HepG2 (cell line): ENCODE measurements around the gene SERTAD3. TPM values are rescaled to one million over a fixed set of nuclear protein-coding genes. Genes with fewer than 3 reads are reported as not detected.

Experiments used
- ARID2 ChIP-seq: sonication (generic); formaldehyde crosslinking; IDR thresholded peaks from 2 replicates; pipeline ENCODE4 v1.8.1; 2022; ENCODE audit warnings: mild to moderate bottlenecking, missing genetic modification reagents, borderline replicate concordance
- ATRX ChIP-seq: sonication (generic); formaldehyde crosslinking; IDR thresholded peaks from 2 replicates; pipeline ENCODE4 v1.4.0; 2020; ENCODE audit warnings: missing genetic modification reagents, borderline replicate concordance
- FOXA1 ChIP-seq, 2 experiments: fragments of 450-650 bp in 1 of 2; sonication (generic) in 1 of 2; formaldehyde crosslinking in 1 of 2; IDR thresholded peaks; 2 replicates each; pipeline versions ENCODE4 v1.4.0 to v1.6.1; 2016 to 2020; ENCODE audit warnings: missing genetic modification reagents in 1 of 2
- FOXP4 ChIP-seq: sonication (generic); formaldehyde crosslinking; IDR thresholded peaks from 2 replicates; pipeline ENCODE4 v1.4.0; 2020; ENCODE audit warnings: missing genetic modification reagents
- HMGA1 ChIP-seq: sonication (generic); formaldehyde crosslinking; conservative IDR thresholded peaks from 2 replicates; pipeline ENCODE4 v1.4.0; 2020; ENCODE audit warnings: missing genetic modification reagents
- KDM2A ChIP-seq: sonication (generic); formaldehyde crosslinking; IDR thresholded peaks from 2 replicates; pipeline ENCODE4 v1.4.0; 2020; ENCODE audit warnings: low read depth, missing genetic modification reagents, borderline replicate concordance
- KDM5A ChIP-seq: fragments of 200-600 bp; sonication (generic); IDR thresholded peaks from 2 replicates; pipeline ENCODE4 v1.7.0; 2018; ENCODE audit warnings: antibody characterized with exemption, mild to moderate bottlenecking, low read length, borderline replicate concordance
- MEIS1 ChIP-seq: sonication (generic); formaldehyde crosslinking; IDR thresholded peaks from 2 replicates; pipeline ENCODE4 v1.9.0; 2021; ENCODE audit warnings: mild to moderate bottlenecking, missing genetic modification reagents, moderate library complexity, borderline replicate concordance
- NFE2L2 ChIP-seq: fragments of 150-350 bp; IDR thresholded peaks from 2 replicates; pipeline ENCODE4 v1.6.1; 2014; ENCODE audit warnings: low read length
- POLR2G ChIP-seq: fragments of 200-400 bp; formaldehyde crosslinking; IDR thresholded peaks from 2 replicates; pipeline ENCODE4 v1.6.1; 2018; ENCODE audit warnings: mild to moderate bottlenecking, low read depth, low read length, moderate library complexity
- PRMT3 ChIP-seq: sonication (generic); formaldehyde crosslinking; IDR thresholded peaks from 2 replicates; pipeline ENCODE4 v1.8.1; 2022; ENCODE audit warnings: low read depth, mild to moderate bottlenecking, moderate library complexity, missing genetic modification reagents, borderline replicate concordance
- PRPF4 ChIP-seq: fragments of 200-400 bp; formaldehyde crosslinking; IDR thresholded peaks from 2 replicates; pipeline ENCODE4 v1.6.1; 2016; ENCODE audit warnings: low read length, low read depth; ENCODE audit not compliant: poor library complexity, severe bottlenecking
- REXO4 ChIP-seq: sonication (generic); formaldehyde crosslinking; IDR thresholded peaks from 2 replicates; pipeline ENCODE4 v1.8.0; 2022; ENCODE audit warnings: missing genetic modification reagents, mild to moderate bottlenecking, borderline replicate concordance
- RFXANK ChIP-seq: IDR thresholded peaks from 2 replicates; pipeline ENCODE4 v1.6.1; 2016
- SKIL ChIP-seq: sonication (generic); formaldehyde crosslinking; IDR thresholded peaks from 2 replicates; pipeline ENCODE4 v1.8.0; 2022; ENCODE audit warnings: missing genetic modification reagents, mild to moderate bottlenecking, moderate library complexity, borderline replicate concordance
- SMAD1 ChIP-seq: sonication (generic); formaldehyde crosslinking; IDR thresholded peaks from 2 replicates; pipeline ENCODE4 v1.4.0; 2020; ENCODE audit warnings: missing genetic modification reagents, low read depth, mild to moderate bottlenecking, borderline replicate concordance
- XBP1 ChIP-seq: sonication (generic); formaldehyde crosslinking; IDR thresholded peaks from 2 replicates; pipeline ENCODE4 v1.5.0; 2020; ENCODE audit warnings: missing genetic modification reagents
- ZNF225 ChIP-seq: sonication (generic); formaldehyde crosslinking; IDR thresholded peaks from 2 replicates; pipeline ENCODE4 v1.4.0; 2020; ENCODE audit warnings: mild to moderate bottlenecking, missing genetic modification reagents
- ZNF280B ChIP-seq: sonication (generic); formaldehyde crosslinking; IDR thresholded peaks from 2 replicates; pipeline ENCODE4 v1.5.0; 2020; ENCODE audit warnings: missing genetic modification reagents, mild to moderate bottlenecking, borderline replicate concordance
- ZNF367 ChIP-seq: sonication (generic); formaldehyde crosslinking; IDR thresholded peaks from 2 replicates; pipeline ENCODE4 v1.4.0; 2020; ENCODE audit warnings: missing genetic modification reagents, borderline replicate concordance
- ZNF546 ChIP-seq: sonication (generic); formaldehyde crosslinking; conservative IDR thresholded peaks from 2 replicates; pipeline ENCODE4 v1.8.1; 2023; ENCODE audit warnings: mild to moderate bottlenecking, missing genetic modification reagents
- ZNF678 ChIP-seq: sonication (generic); formaldehyde crosslinking; IDR thresholded peaks from 2 replicates; pipeline ENCODE4 v1.4.0; 2020; ENCODE audit warnings: mild to moderate bottlenecking, missing genetic modification reagents
- ZNF703 ChIP-seq: sonication (generic); formaldehyde crosslinking; IDR thresholded peaks from 2 replicates; pipeline ENCODE4 v1.5.1; 2020; ENCODE audit warnings: missing genetic modification reagents, mild to moderate bottlenecking, moderate library complexity, borderline replicate concordance
- polyA plus RNA-seq, 8 experiments: library from polyadenylated mRNA; depleted of rRNA in 3 of 8; stranded (reverse) in 7 of 8; unstranded in 1 of 8; fragments of >200 nt; fragmentation: Illumina TruSeq in 4 of 8; extraction: Trizol in 4 of 8; gene quantifications; 2 replicates each; pipeline versions ENCODE4 v1.2.1 to v1.2.3, GENCODE V29; 2011 to 2016; ENCODE audit warnings: low read depth in 4 of 8, missing spikeins in 1 of 8, mixed read lengths in 1 of 8; ENCODE audit not compliant: insufficient read depth in 1 of 8
- total RNA-seq, 5 experiments: library from RNA; depleted of rRNA; stranded (reverse); fragments of >200 nt; fragmentation: Illumina TruSeq; extraction: Trizol; gene quantifications; 2 replicates each; pipeline ENCODE4 v1.2.3, GENCODE V29; 2016; ENCODE audit warnings: low read depth in 1 of 5

The SERTAD3 gene
- total and polyA plus RNA-seq, 2 of the 13 experiments (the other 11 are each of a cell fraction or from before 2014, with no cell fraction given): 9.6 to 16.9 TPM

DNA sequence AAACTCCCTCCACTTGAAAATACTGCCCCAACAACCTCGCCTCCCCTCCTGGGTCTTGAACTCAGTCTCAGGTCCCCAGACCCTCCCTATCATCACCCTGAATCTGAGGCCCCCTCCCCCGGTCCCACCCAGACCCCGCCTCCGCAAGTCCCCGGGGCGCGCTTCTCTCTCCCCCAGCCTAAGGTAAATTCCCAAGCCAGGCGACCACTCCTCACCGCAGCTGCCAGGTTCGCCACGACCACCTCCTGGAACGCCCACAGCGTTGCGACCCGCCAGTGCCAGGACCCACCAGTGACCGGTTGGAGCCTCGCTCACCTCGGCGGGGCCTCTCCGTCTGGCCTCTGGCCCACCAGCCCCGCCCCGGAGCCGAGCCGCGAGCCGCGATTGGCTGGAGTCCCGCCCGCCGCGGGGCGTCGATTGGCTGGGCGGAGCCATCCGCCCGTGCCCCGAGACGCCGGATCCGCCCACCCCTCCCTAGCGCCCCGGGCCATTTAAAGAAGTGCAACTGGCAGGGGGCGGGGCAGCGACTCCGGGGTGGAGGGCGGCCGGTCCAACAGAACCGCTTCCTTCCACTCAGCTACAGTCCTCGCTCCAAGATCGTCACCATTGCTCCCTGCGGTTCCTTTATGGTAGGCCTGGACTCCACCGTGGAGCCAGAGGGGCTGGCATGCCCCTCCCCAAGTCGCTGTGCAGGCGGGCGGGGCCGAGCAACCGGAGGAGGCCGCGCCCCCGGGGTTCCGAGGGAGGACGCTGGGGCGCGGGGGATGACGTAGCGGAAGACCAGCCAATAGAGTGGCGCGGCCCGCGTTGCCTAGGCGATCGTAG, at the start of gene SERTAD3 (continued):
- peak; percentile 97 for TF ChIP-seq ZNF367 (CRISPR knock-in tag)
- no peak for TF ChIP-seq ATRX (CRISPR knock-in tag)
- 0 out of 2 replicates have a peak, but pooled peaks have one; percentile 49 for TF ChIP-seq ZNF546 (CRISPR knock-in tag)
- no peak for TF ChIP-seq SKIL (CRISPR knock-in tag)
- TF ChIP-seq MEIS1: no peak
- peak; percentile 84 for TF ChIP-seq POLR2G
- no peak for TF ChIP-seq XBP1
- no peak for TF ChIP-seq SMAD1 (CRISPR knock-in tag)
- no peak for TF ChIP-seq NFE2L2
- peak; percentile 19; the same call in 1 of the 2 replicates for TF ChIP-seq FOXP4 (CRISPR knock-in tag)
- 0 out of 2 replicates have a peak, but pooled peaks have one; percentile 77 for TF ChIP-seq KDM2A
- peak; percentile 75; the same call in 1 of the 2 replicates for TF ChIP-seq KDM5A
- no peak for TF ChIP-seq HMGA1 (CRISPR knock-in tag)
- TF ChIP-seq ZNF225: peak; percentile 7; the same call in 1 of the 2 replicates
- TF ChIP-seq ZNF703 (CRISPR knock-in tag): no peak
- TF ChIP-seq REXO4 (CRISPR knock-in tag): no peak
- no peak for TF ChIP-seq RFXANK
- TF ChIP-seq ARID2 (CRISPR knock-in tag): no peak
- no peak for TF ChIP-seq PRPF4
- TF ChIP-seq ZNF678 (CRISPR knock-in tag): no peak
- no peak for TF ChIP-seq PRMT3 (CRISPR knock-in tag)
- TF ChIP-seq ZNF280B: 0 out of 2 replicates have a peak, but pooled peaks have one; percentile 10
- TF ChIP-seq FOXA1 (IDR thresholded peaks at IDR 0.05): no peak
- TF ChIP-seq FOXA1 (CRISPR knock-in tag; IDR thresholded peaks at IDR 0.05): no peak
